GM23338 (cell line): ENCODE results near the gene NAALADL2. TPM values are rescaled to one million over a fixed set of nuclear protein-coding genes. Genes with fewer than 3 reads are reported as not detected.

Experiments used
- ATAC-seq: fragments of 200-7000 bp; cut with Tn5 transposase; 3 replicates; pipeline ENCODE4 v1.9.1; 2020
- DNase-seq: peaks from one replicate; pipeline ENCODE4 v3.0.0-alpha.2; 2015; ENCODE audit warnings: low spot score
- H2AFZ ChIP-seq: fragments of 200-600 bp; sonication (generic); 2 replicates; pipeline ENCODE4 v1.8.0; 2016; ENCODE audit warnings: antibody characterized with exemption, mild to moderate bottlenecking, moderate library complexity
- H3F3A ChIP-seq: fragments of 200-600 bp; sonication (generic); replicated peaks from 2 replicates; pipeline ENCODE4 v1.8.0; 2017; ENCODE audit warnings: antibody characterized with exemption, mixed run types, low read depth
- H3K27ac ChIP-seq: fragments of 200-600 bp; sonication (generic); 2 replicates; pipeline ENCODE4 v1.6.1; 2016; ENCODE audit warnings: low read depth
- H3K27me3 ChIP-seq: fragments of 200-600 bp; sonication (generic); 2 replicates; pipeline ENCODE4 v1.8.0; 2016; ENCODE audit warnings: mild to moderate bottlenecking, mixed run types, moderate library complexity; ENCODE audit not compliant: insufficient read depth
- H3K36me3 ChIP-seq: fragments of 200-600 bp; sonication (generic); 2 replicates; pipeline ENCODE4 v1.8.0; 2016; ENCODE audit warnings: mild to moderate bottlenecking; ENCODE audit not compliant: insufficient read depth
- H3K4me1 ChIP-seq: fragments of 200-600 bp; sonication (generic); 2 replicates; pipeline ENCODE4 v1.8.0; 2016; ENCODE audit warnings: mild to moderate bottlenecking, moderate library complexity; ENCODE audit not compliant: insufficient read depth
- H3K4me2 ChIP-seq: fragments of 200-600 bp; sonication (generic); 2 replicates; pipeline ENCODE4 v1.7.1; 2017; ENCODE audit warnings: mixed run types
- H3K4me3 ChIP-seq: fragments of 200-600 bp; sonication (generic); 2 replicates; pipeline ENCODE4 v1.6.1; 2016; ENCODE audit warnings: mixed run types
- H3K79me2 ChIP-seq: fragments of 200-600 bp; sonication (generic); replicated peaks from 2 replicates; pipeline ENCODE4 v1.8.0; 2017; ENCODE audit warnings: mild to moderate bottlenecking; ENCODE audit not compliant: insufficient read depth
- H3K9me2 ChIP-seq: fragments of 200-600 bp; sonication (generic); 2 replicates; pipeline ENCODE4 v1.8.0; 2017; ENCODE audit not compliant: insufficient read depth
- H4K20me1 ChIP-seq: fragments of 200-600 bp; sonication (generic); replicated peaks from 2 replicates; pipeline ENCODE4 v1.8.0; 2017; ENCODE audit warnings: mild to moderate bottlenecking; ENCODE audit not compliant: insufficient read depth
- H3K27ac Mint-ChIP-seq: 2 replicates; pipeline ENCODE4 v1.8.0; 2020; ENCODE audit warnings: inconsistent platforms, mild to moderate bottlenecking, moderate library complexity, mixed read lengths
- H3K27me3 Mint-ChIP-seq: 3 replicates; pipeline ENCODE4 v1.8.0; 2022; ENCODE audit warnings: low read depth, mild to moderate bottlenecking, moderate library complexity, mixed read lengths, inconsistent platforms; ENCODE audit not compliant: insufficient read depth, poor library complexity
- H3K36me3 Mint-ChIP-seq: 3 replicates; pipeline ENCODE4 v1.8.0; 2021; ENCODE audit warnings: low read depth, mild to moderate bottlenecking, inconsistent platforms, moderate library complexity, mixed read lengths
- H3K4me1 Mint-ChIP-seq: 3 replicates; pipeline ENCODE4 v1.8.0; 2020; ENCODE audit warnings: mild to moderate bottlenecking, inconsistent platforms, mixed read lengths
- H3K4me3 Mint-ChIP-seq: 3 replicates; pipeline ENCODE4 v1.8.0; 2021; ENCODE audit warnings: moderate library complexity, mild to moderate bottlenecking, inconsistent platforms, mixed read lengths
- H3K9me3 Mint-ChIP-seq: 3 replicates; pipeline ENCODE4 v1.8.0; 2020; ENCODE audit warnings: moderate library complexity, mild to moderate bottlenecking, inconsistent platforms, mixed read lengths
- CREB1 ChIP-seq: fragments of 250-450 bp; sonication (Bioruptor Pico); IDR thresholded peaks from 2 replicates; pipeline ENCODE4 v1.5.0; 2020; ENCODE audit warnings: low read depth, mild to moderate bottlenecking, moderate library complexity
- ETS1 ChIP-seq: IDR thresholded peaks from 2 replicates; pipeline ENCODE4 v1.6.1; 2016; ENCODE audit warnings: antibody characterized with exemption
- EZH2 ChIP-seq: fragments of 200-600 bp; sonication (generic); IDR thresholded peaks from one replicate; pipeline ENCODE4 v1.8.0; 2017; ENCODE audit warnings: antibody characterized with exemption, mild to moderate bottlenecking, low read depth; ENCODE audit not compliant: unreplicated experiment
- EZH2phosphoT487 ChIP-seq: fragments of 200-600 bp; sonication (generic); IDR thresholded peaks from one replicate; pipeline ENCODE4 v1.8.1; 2018; ENCODE audit warnings: antibody characterized with exemption; ENCODE audit not compliant: unreplicated experiment
- JUNB ChIP-seq: IDR thresholded peaks from one replicate; pipeline ENCODE4 v1.6.1; 2016; ENCODE audit warnings: antibody characterized with exemption; ENCODE audit not compliant: unreplicated experiment
- STAT1 ChIP-seq: IDR thresholded peaks from one replicate; pipeline ENCODE4 v1.6.1; 2016; ENCODE audit warnings: antibody characterized with exemption; ENCODE audit not compliant: unreplicated experiment
- ZNF114 ChIP-seq: fragments of 250-450 bp; sonication (Bioruptor Pico); IDR thresholded peaks from 2 replicates; pipeline ENCODE4 v1.5.0; 2020; ENCODE audit warnings: mild to moderate bottlenecking, moderate library complexity
- ZNF331 ChIP-seq: fragments of 250-450 bp; sonication (Bioruptor Pico); IDR thresholded peaks from 2 replicates; pipeline ENCODE4 v1.5.0; 2020; ENCODE audit warnings: low read depth, mild to moderate bottlenecking, moderate library complexity
- polyA plus RNA-seq: library from polyadenylated mRNA; unstranded; fragments of >200 nt; fragmentation: Nextera tagmentation; extraction: Ambion mirVana; gene quantifications from 2 replicates; pipeline ENCODE4 v1.2.1, GENCODE V29; 2016
- total RNA-seq: library from RNA; depleted of rRNA; stranded (reverse); fragments of >200 nt; shearing (Covaris generic); gene quantifications from 2 replicates; pipeline ENCODE4 v1.2.3, GENCODE V29; 2014
- TF ChIP-seq, protein P1 (sequence below): fragments of 250-450 bp; sonication (Bioruptor Pico); IDR thresholded peaks from 2 replicates; pipeline ENCODE4 v1.5.0; 2020; ENCODE audit warnings: mild to moderate bottlenecking, moderate library complexity
- TF ChIP-seq, protein P2 (sequence below), 2 experiments: fragments of 200-600 bp in 1 of 2; sonication (generic) in 1 of 2; conservative IDR thresholded peaks; 2 replicates each; pipeline versions ENCODE4 v1.5.1 to v1.6.1; 2016 to 2017; ENCODE audit warnings: antibody characterized with exemption in 2 of 2, low read depth in 2 of 2, mild to moderate bottlenecking in 2 of 2, moderate library complexity in 1 of 2
- TF ChIP-seq, protein P3 (sequence below): IDR thresholded peaks from one replicate; pipeline ENCODE4 v1.6.1; 2018; ENCODE audit warnings: antibody characterized with exemption; ENCODE audit not compliant: unreplicated experiment

Gene NAALADL2
- total and polyA plus RNA-seq, 2 experiments from 2014 or later = 1.6 to 2.6 TPM

DNA sequence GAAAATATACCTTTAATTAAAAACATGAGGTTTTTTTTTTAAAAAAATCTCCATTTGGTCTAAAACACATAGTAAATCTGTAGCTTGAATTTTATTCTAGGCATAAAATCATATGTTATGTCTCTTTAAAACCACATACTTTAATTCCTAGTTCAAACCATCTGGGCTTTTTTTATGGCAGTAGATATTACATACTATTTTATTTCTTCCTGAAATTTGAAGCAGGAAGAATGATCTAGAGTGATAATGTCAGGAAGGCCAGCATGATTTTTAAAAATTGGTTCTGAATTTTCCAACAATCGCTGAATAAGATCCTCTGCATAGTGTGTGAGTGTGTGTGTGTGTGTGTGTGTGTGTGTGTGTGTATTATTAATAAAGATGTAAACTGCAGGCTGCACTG is 420.3 kb downstream of the NAALADL2 start (continued):
- TF ChIP-seq, protein P1, sequence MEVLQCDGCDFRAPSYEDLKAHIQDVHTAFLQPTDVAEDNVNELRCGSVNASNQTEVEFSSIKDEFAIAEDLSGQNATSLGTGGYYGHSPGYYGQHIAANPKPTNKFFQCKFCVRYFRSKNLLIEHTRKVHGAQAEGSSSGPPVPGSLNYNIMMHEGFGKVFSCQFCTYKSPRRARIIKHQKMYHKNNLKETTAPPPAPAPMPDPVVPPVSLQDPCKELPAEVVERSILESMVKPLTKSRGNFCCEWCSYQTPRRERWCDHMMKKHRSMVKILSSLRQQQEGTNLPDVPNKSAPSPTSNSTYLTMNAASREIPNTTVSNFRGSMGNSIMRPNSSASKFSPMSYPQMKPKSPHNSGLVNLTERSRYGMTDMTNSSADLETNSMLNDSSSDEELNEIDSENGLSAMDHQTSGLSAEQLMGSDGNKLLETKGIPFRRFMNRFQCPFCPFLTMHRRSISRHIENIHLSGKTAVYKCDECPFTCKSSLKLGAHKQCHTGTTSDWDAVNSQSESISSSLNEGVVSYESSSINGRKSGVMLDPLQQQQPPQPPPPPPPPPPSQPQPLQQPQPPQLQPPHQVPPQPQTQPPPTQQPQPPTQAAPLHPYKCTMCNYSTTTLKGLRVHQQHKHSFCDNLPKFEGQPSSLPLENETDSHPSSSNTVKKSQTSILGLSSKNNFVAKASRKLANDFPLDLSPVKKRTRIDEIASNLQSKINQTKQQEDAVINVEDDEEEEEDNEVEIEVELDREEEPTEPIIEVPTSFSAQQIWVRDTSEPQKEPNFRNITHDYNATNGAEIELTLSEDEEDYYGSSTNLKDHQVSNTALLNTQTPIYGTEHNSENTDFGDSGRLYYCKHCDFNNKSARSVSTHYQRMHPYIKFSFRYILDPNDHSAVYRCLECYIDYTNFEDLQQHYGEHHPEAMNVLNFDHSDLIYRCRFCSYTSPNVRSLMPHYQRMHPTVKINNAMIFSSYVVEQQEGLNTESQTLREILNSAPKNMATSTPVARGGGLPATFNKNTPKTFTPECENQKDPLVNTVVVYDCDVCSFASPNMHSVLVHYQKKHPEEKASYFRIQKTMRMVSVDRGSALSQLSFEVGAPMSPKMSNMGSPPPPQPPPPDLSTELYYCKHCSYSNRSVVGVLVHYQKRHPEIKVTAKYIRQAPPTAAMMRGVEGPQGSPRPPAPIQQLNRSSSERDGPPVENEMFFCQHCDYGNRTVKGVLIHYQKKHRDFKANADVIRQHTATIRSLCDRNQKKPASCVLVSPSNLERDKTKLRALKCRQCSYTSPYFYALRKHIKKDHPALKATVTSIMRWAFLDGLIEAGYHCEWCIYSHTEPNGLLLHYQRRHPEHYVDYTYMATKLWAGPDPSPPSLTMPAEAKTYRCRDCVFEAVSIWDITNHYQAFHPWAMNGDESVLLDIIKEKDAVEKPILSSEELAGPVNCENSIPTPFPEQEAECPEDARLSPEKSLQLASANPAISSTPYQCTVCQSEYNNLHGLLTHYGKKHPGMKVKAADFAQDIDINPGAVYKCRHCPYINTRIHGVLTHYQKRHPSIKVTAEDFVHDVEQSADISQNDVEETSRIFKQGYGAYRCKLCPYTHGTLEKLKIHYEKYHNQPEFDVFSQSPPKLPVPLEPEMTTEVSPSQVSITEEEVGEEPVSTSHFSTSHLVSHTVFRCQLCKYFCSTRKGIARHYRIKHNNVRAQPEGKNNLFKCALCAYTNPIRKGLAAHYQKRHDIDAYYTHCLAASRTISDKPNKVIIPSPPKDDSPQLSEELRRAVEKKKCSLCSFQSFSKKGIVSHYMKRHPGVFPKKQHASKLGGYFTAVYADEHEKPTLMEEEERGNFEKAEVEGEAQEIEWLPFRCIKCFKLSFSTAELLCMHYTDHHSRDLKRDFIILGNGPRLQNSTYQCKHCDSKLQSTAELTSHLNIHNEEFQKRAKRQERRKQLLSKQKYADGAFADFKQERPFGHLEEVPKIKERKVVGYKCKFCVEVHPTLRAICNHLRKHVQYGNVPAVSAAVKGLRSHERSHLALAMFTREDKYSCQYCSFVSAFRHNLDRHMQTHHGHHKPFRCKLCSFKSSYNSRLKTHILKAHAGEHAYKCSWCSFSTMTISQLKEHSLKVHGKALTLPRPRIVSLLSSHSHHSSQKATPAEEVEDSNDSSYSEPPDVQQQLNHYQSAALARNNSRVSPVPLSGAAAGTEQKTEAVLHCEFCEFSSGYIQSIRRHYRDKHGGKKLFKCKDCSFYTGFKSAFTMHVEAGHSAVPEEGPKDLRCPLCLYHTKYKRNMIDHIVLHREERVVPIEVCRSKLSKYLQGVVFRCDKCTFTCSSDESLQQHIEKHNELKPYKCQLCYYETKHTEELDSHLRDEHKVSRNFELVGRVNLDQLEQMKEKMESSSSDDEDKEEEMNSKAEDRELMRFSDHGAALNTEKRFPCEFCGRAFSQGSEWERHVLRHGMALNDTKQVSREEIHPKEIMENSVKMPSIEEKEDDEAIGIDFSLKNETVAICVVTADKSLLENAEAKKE = no peak
- TF ChIP-seq CREB1 (no peak), ETS1 (no peak), ZNF114 (no peak), EZH2phosphoT487 (no peak), EZH2 (no peak)
- TF ChIP-seq, protein P2, sequence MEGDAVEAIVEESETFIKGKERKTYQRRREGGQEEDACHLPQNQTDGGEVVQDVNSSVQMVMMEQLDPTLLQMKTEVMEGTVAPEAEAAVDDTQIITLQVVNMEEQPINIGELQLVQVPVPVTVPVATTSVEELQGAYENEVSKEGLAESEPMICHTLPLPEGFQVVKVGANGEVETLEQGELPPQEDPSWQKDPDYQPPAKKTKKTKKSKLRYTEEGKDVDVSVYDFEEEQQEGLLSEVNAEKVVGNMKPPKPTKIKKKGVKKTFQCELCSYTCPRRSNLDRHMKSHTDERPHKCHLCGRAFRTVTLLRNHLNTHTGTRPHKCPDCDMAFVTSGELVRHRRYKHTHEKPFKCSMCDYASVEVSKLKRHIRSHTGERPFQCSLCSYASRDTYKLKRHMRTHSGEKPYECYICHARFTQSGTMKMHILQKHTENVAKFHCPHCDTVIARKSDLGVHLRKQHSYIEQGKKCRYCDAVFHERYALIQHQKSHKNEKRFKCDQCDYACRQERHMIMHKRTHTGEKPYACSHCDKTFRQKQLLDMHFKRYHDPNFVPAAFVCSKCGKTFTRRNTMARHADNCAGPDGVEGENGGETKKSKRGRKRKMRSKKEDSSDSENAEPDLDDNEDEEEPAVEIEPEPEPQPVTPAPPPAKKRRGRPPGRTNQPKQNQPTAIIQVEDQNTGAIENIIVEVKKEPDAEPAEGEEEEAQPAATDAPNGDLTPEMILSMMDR (conservative IDR thresholded peaks at IDR 0.05; ENCODE audit: low read depth in 2 of 2) = no peak

DNA sequence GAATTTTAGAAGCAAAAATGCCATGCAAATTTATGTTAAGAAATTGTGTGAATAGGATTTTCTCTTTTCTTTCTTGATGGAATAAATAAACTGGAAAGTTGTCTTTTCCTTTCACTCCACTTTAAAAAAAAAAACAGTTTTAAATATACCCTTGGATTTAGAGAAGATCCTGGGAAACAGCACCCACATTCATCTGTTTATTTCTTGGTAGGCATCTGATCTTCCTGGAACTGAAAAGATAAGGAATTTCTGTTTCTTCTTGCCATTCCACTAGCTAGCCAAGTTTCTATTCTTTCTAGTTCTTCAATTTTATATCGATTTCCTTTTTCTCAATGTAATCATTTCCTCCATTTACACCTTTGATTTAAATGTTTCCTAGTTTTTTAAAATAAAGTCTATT is 420.8 kb downstream of the NAALADL2 start:
- H3K27me3 Mint-ChIP-seq = no peaks in the 10 kb centered on the region
- no peak for TF ChIP-seq EZH2phosphoT487
- TF ChIP-seq ZNF331 (CRISPR knock-in tag) = no peak
- TF ChIP-seq, protein P3, sequence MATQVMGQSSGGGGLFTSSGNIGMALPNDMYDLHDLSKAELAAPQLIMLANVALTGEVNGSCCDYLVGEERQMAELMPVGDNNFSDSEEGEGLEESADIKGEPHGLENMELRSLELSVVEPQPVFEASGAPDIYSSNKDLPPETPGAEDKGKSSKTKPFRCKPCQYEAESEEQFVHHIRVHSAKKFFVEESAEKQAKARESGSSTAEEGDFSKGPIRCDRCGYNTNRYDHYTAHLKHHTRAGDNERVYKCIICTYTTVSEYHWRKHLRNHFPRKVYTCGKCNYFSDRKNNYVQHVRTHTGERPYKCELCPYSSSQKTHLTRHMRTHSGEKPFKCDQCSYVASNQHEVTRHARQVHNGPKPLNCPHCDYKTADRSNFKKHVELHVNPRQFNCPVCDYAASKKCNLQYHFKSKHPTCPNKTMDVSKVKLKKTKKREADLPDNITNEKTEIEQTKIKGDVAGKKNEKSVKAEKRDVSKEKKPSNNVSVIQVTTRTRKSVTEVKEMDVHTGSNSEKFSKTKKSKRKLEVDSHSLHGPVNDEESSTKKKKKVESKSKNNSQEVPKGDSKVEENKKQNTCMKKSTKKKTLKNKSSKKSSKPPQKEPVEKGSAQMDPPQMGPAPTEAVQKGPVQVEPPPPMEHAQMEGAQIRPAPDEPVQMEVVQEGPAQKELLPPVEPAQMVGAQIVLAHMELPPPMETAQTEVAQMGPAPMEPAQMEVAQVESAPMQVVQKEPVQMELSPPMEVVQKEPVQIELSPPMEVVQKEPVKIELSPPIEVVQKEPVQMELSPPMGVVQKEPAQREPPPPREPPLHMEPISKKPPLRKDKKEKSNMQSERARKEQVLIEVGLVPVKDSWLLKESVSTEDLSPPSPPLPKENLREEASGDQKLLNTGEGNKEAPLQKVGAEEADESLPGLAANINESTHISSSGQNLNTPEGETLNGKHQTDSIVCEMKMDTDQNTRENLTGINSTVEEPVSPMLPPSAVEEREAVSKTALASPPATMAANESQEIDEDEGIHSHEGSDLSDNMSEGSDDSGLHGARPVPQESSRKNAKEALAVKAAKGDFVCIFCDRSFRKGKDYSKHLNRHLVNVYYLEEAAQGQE = no peak
- no peak for TF ChIP-seq JUNB
- no peak for TF ChIP-seq STAT1
- TF ChIP-seq, protein P2 (conservative IDR thresholded peaks at IDR 0.05; ENCODE audit: low read depth in 2 of 2) = no peak

More for the DNA sequence above, 420.8 kb downstream of the NAALADL2 start:
- H3K27ac Mint-ChIP-seq = no peak overlapping the region
- Histone ChIP-seq H3F3A (no peaks in the 10 kb centered on the region), H3K27ac (no peak overlapping the region), H3K9me2 (no peaks in the 10 kb centered on the region), H3K27me3 (no peaks in the 10 kb centered on the region), H3K4me1 (no peaks in the 10 kb centered on the region; the same call in 1 of the 2 replicates), H3K79me2 (no peaks in the 10 kb centered on the region), H3K4me3 (no peak overlapping the region), H3K4me2 (no peak overlapping the region), H4K20me1 (no peaks in the 10 kb centered on the region), H2AFZ (no peak overlapping the region), H3K36me3 (no peaks in the 10 kb centered on the region)
- no peaks in the 10 kb centered on the region for H3K9me3 Mint-ChIP-seq
- H3K4me1 Mint-ChIP-seq = peaks cover 8% of the 10 kb centered on the region; the same call in 2 of the 3 replicates
- H3K36me3 Mint-ChIP-seq = no peaks in the 10 kb centered on the region
- DNase-seq (no peak), ATAC-seq (no peak)
- H3K4me3 Mint-ChIP-seq = no peak overlapping the region
